Duodenal mucosa (tissue), 2 donors: ENCODE measurements around the gene THOC5.
"Not testable (repeated sequence)": the region's sequence is repeated elsewhere in the genome, so short reads cannot be mapped to it uniquely, and the experiment has no call there.

Experiments
- H3K27ac ChIP-seq: one replicate; pipeline ENCODE4 v1.7.0; 2013; ENCODE audit warnings: low read depth, low read length
- H3K27me3 ChIP-seq, 2 donors: one replicate each; pipeline ENCODE4 v1.7.0; 2013; ENCODE audit warnings: low read length in 2 of 2, control low read depth in 1 of 2; ENCODE audit not compliant: insufficient read depth in 2 of 2, control insufficient read depth in 1 of 2
- H3K36me3 ChIP-seq, 2 donors: one replicate each; pipeline ENCODE4 v1.7.0; 2013; ENCODE audit warnings: low read length in 2 of 2, control low read depth in 1 of 2; ENCODE audit not compliant: insufficient read depth in 2 of 2, control insufficient read depth in 1 of 2
- H3K4me1 ChIP-seq, 2 donors: one replicate each; pipeline ENCODE4 v1.7.0; 2013; ENCODE audit warnings: low read length in 2 of 2, control low read depth in 1 of 2; ENCODE audit not compliant: insufficient read depth in 2 of 2, control insufficient read depth in 1 of 2
- H3K4me3 ChIP-seq, 2 donors: one replicate each; pipeline ENCODE4 v1.7.0; 2013; ENCODE audit warnings: low read length in 2 of 2, low read depth in 1 of 2
- H3K9ac ChIP-seq, 2 donors: one replicate each; pipeline ENCODE4 v1.7.0; 2013; ENCODE audit warnings: low read length in 2 of 2, low read depth in 1 of 2
- H3K9me3 ChIP-seq, 2 donors: one replicate each; pipeline ENCODE4 v1.7.0; 2013; ENCODE audit warnings: low read length in 2 of 2, control low read depth in 1 of 2; ENCODE audit not compliant: control insufficient read depth in 1 of 2

Gene THOC5

DNA sequence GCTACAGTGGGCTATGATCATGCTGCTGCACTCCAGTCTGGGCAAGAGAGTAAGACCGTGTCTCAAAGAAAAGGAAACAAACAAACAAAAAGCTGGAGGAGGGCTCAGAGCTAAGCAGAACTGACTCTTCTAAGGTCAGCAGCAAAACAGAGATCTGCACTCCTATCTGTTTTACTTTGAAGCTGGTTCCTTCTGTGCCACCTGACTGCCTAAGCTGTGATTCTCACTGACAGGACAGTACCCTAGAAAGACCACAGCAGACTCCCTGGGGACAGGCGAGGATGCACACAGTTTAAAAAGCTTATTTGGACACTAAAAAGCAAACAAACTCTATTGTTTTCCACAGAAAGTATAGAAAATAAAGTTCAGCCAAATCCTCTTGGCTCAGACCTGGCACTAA lies 43.0 kb downstream of the THOC5 start:
- Histone ChIP-seq H3K9me3 (no peaks in the 10 kb centered on the region), H3K27me3 (no peaks in the 10 kb centered on the region), H3K4me3 (no peak overlapping the region), H3K36me3 (peaks cover 35 to 64% of the 10 kb centered on the region in 2 donors), H3K4me1 (no peaks in the 10 kb centered on the region), H3K9ac (no peak overlapping the region), H3K27ac (no peak overlapping the region)

DNA sequence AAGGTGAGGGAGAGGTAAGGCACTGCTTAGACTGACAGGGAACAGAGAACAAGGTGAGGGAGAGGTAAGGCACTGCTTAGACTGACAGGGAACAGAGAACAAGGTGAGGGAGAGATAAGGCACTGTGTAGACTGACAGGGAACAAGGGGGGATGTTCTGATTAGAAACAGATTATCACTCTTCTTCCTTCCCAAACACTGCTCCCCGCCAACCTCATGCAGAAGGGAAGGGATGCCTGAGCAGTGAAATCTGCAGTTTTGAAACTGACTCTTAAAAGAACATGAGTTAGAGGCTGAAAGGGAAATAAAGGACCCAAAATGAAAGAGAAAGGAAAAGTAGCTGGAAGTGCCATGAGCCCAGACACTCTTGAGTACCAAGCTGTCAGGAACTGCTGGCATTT lies 43.7 kb downstream of the THOC5 start:
- peaks cover 35 to 59% of the 10 kb centered on the region in 2 donors for H3K36me3 ChIP-seq
- no peaks in the 10 kb centered on the region for H3K4me1 ChIP-seq
- H3K27me3 ChIP-seq, result no peaks in the 10 kb centered on the region
- no peak overlapping the region for H3K9ac ChIP-seq
- no peaks in the 10 kb centered on the region for H3K9me3 ChIP-seq
- no peak overlapping the region for H3K4me3 ChIP-seq
- H3K27ac ChIP-seq, result no peak overlapping the region

- Histone ChIP-seq H3K27me3 (no peaks in the 10 kb centered on the region), H3K9ac (no peak overlapping the region), H3K27ac (no peak overlapping the region), H3K9me3 (no peaks in the 10 kb centered on the region), H3K36me3 (peaks cover 35 to 59% of the 10 kb centered on the region in 2 donors), H3K4me1 (no peaks in the 10 kb centered on the region), H3K4me3 (no peak overlapping the region)
Measured at GRCh38 chr22:29509298-29509697, 44.3 kb downstream of the THOC5 start.

DNA sequence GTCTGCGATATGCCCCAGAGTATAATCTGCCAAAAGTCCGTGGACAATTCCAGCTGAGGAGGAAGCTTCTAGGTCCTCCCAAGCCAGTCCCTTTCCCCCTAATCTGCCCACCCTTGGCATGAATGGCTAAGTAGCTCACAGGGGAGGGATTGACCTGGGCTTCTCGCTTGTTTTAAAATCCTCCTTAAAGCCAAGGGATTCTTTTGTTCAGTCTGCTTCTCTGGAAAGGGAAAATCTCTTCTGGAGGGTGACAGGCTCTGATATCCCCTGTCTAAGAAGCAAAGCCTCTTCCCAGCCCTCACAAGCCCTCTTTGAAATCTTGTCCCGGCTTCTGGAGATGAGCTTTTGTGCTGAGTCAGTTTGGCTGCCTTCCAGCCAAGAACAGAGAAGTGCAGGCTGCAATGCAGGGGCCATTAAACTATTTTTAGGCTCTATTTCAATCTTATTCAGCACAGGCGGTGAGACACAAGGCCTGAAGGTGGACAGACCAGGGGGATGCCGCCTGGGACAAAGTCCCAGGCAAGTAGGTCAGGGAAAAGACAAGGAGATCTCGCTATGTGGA lies 49.7 kb downstream of the THOC5 start:
- peaks cover 0 to 3% of the 10 kb centered on the region in 2 donors for H3K4me1 ChIP-seq
- H3K27ac ChIP-seq, result no peak overlapping the region
- H3K9me3 ChIP-seq, result no peaks in the 10 kb centered on the region
- no peak overlapping the region for H3K9ac ChIP-seq
- no peaks in the 10 kb centered on the region for H3K27me3 ChIP-seq
- peaks cover 7 to 23% of the 10 kb centered on the region in 2 donors for H3K36me3 ChIP-seq
- H3K4me3 ChIP-seq, result no peak overlapping the region

DNA sequence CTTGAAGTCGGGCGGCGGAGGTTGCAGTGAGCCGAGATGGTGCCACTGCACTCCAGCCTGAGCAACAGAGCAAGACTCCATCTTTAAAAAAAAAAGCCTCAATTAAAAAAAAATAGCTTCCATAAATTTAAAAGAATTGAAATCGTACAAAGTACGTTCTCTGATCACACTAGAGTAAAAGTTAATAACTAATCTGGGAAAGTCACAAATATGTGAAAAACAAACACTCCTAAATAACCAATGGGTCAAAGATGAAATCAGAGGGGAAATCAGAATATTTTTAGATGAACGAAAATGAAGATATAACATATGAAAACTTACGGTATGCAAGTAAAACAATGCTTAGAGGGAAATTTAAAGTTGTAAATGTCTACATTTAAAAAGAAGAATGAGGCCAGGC lies 53.7 kb downstream of the THOC5 start:
- Histone ChIP-seq H3K27me3 (no peaks in the 10 kb centered on the region), H3K27ac (no peak overlapping the region)

GRCh38 chr22:29493636-29494035 lies 59.9 kb downstream of the THOC5 start:
- Histone ChIP-seq H3K9ac (no peak overlapping the region), H3K27me3 (no peaks in the 10 kb centered on the region), H3K4me3 (no peak overlapping the region), H3K9me3 (peaks cover 2 to 6% of the 10 kb centered on the region in 2 donors), H3K27ac (no peak overlapping the region), H3K36me3 (no peaks in the 10 kb centered on the region), H3K4me1 (no peaks in the 10 kb centered on the region)

More for the DNA sequence above, 53.7 kb downstream of the THOC5 start:
- no peak overlapping the region for H3K9ac ChIP-seq
- H3K4me3 ChIP-seq, result no peak overlapping the region
- peaks cover 1 to 2% of the 10 kb centered on the region in 2 donors for H3K9me3 ChIP-seq
- H3K36me3 ChIP-seq, result no peaks in the 10 kb centered on the region
- H3K4me1 ChIP-seq, result peaks cover 0 to 3% of the 10 kb centered on the region in 2 donors

- H3K4me1 ChIP-seq, result no peaks in the 10 kb centered on the region
- no peaks in the 10 kb centered on the region for H3K27me3 ChIP-seq
- H3K9ac ChIP-seq, result no peak overlapping the region
- no peak overlapping the region for H3K27ac ChIP-seq
- H3K36me3 ChIP-seq, result no peaks in the 10 kb centered on the region
- H3K4me3 ChIP-seq, result no peak overlapping the region
- peaks cover 2 to 6% of the 10 kb centered on the region in 2 donors for H3K9me3 ChIP-seq
Measured at GRCh38 chr22:29491012-29491411, 62.5 kb downstream of the THOC5 start.

DNA sequence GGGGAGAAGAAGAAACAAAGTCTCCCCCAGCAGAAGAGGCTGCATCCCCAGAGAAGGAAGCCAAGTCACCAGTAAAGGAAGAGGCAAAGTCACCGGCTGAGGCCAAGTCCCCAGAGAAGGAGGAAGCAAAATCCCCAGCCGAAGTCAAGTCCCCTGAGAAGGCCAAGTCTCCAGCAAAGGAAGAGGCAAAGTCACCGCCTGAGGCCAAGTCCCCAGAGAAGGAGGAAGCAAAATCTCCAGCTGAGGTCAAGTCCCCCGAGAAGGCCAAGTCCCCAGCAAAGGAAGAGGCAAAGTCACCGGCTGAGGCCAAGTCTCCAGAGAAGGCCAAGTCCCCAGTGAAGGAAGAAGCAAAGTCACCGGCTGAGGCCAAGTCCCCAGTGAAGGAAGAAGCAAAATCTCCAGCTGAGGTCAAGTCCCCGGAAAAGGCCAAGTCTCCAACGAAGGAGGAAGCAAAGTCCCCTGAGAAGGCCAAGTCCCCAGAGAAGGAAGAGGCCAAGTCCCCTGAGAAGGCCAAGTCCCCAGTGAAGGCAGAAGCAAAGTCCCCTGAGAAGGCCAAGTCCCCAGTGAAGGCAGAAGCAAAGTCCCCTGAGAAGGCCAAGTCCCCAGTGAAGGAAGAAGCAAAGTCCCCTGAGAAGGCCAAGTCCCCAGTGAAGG lies 64.3 kb downstream of the THOC5 start:
- not testable (repeated sequence) for H3K4me3 ChIP-seq, H3K36me3 ChIP-seq, H3K9ac ChIP-seq, H3K9me3 ChIP-seq, H3K27ac ChIP-seq, H3K4me1 ChIP-seq, H3K27me3 ChIP-seq

DNA sequence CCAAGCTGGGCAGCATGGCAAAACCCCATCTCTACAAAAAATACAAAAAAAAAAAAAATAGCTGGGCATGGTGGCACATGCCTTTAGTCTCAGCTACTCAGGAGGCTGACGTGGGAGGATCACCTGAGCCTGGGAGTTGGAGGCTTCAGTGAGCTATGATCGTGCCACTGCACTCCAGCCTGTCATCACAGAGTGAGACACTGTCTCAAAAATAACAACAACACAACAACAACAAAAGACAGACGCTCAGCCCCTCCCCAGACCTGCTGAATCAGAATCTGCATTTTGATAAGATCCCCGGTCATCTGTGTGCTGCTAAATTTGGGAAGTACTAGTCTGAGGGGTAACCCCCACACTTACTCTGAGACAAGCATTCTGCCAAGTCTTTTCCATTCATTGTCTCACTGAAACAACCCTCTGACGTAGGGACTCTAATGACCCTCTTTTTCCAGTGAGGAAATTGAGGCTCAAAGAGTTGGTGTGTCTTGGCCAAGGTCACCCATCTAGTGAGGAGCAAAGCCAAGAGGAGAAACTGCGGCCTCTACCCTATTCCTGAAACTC lies 66.1 kb downstream of the THOC5 start:
- Histone ChIP-seq H3K9ac (no peak overlapping the region), H3K36me3 (no peaks in the 10 kb centered on the region), H3K27ac (no peak overlapping the region), H3K4me3 (no peak overlapping the region), H3K27me3 (peaks cover 2 to 3% of the 10 kb centered on the region in 2 donors), H3K9me3 (no peaks in the 10 kb centered on the region), H3K4me1 (no peaks in the 10 kb centered on the region)

DNA sequence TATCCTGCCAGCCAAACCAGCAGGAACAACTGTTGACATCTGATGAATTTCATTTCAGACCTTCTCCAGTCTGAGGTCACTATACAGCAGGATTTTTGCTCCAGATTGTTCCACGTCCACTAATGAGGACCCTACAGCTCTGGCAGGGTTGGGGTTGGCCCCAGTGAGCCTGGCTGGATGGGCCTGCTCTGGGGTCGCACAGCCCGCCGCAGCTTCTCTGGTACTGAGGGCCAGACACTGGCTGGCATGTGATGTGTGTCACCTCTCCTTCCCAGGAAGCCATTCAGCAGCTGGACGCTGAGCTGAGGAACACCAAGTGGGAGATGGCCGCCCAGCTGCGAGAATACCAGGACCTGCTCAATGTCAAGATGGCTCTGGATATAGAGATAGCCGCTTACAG lies 68.1 kb downstream of the THOC5 start:
- Histone ChIP-seq H3K4me3 (no peak overlapping the region), H3K27ac (no peak overlapping the region), H3K36me3 (no peaks in the 10 kb centered on the region), H3K9me3 (no peaks in the 10 kb centered on the region), H3K4me1 (no peaks in the 10 kb centered on the region), H3K27me3 (peaks cover 12 to 18% of the 10 kb centered on the region in 2 donors), H3K9ac (no peak overlapping the region)
